GM19035 (cell line): Measurements from ENCODE around the gene MRPS15.
"Not testable (repeated sequence)": the region's sequence is repeated elsewhere in the genome, so short reads cannot be mapped to it uniquely, and the experiment has no call there.

Experiments used
- ATAC-seq: cut with Tn5 transposase; IDR thresholded peaks from one replicate; pipeline ENCODE4 v1.9.1; 2021; ENCODE audit not compliant: unreplicated experiment

Gene MRPS15

GRCh38 chr1:36486093-36486438, 21.9 kb upstream of the MRPS15 start:
- no peak for ATAC-seq

DNA sequence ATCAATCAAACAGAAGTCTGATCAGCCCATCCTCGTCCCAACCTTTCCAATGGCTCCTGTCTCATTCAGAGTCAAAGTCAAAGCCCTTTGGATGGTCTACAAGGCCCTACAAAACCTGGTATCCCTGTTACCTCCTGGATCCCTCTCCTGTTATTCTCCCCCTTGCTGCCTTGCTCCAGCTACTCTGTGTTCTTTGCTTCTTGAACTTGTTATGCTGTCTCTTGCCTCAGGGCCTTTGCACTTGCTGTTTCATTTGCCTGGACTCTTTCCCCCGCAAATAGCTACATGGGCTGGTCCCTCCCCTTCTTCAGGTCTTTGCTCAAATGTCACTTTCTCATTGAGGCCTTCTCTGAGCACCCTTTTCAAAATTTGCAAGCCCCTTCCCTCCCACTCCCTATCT, 19.9 kb upstream of the MRPS15 start:
- no peak for ATAC-seq

DNA sequence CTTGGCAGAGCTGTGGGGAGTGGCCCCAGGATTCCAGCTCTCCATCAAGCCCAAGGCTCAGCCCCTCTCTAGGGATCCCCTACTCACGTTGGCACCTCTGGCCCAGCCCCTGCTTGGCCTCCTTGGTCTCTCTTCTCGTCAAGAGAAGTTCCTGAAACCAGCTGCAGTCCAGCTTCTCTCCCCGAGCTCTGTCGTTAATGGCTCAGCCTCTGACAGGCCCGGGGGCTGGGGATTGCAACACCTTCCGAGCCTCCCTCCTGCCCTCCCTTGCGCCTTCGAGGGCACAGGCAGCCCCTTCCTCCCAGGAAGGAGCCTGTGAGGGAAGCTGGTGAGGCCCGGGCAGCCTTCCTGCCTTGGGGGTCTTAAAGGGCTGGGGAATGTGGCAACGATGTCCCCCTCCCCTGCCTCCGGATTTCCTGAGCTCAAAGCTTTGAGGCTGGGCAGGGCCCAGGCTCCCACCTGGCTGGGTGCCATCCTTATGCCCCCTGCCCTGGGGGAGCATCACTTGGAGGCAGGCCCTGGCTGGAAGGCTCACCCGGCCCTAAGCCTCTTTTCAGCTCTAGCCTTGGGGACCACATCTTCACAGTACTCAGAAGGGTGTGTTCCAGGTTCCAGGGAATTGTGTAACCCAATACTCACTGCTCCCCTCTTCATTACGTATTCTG, 18.7 kb upstream of the MRPS15 start, which contains the start of gene CSF3R:
TSS of gene CSF3R (minus strand) at position 190 of the 665 bp plus-strand sequence. CDS start 3,417 bp downstream, outside the sequence.
- no peak for ATAC-seq

GRCh38 chr1:36481771-36482723, 17.9 kb upstream of the MRPS15 start:
- ATAC-seq, result no peak

GRCh38 chr1:36481091-36481490, 16.9 kb upstream of the MRPS15 start:
- ATAC-seq, result no peak

DNA sequence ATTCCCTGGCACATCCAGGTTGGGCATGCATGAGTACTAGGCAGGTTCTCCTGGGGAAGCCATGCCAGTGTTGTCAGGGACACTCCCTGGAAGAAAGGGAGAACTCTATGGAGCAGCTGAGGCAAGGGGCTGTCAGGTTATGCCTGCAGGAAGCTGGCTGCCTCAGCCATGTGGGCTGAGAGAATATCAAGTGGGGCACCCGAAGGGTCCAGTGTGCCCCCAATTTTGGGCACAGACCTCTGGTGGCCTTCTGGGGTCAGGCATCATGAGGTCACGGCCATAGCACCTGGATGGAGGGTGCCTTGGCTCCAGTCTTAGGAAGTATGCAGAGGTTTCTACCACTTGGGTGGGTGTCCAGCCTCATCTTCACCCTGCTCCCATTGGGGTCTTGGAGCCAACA, 16.0 kb upstream of the MRPS15 start:
- no peak for ATAC-seq

DNA sequence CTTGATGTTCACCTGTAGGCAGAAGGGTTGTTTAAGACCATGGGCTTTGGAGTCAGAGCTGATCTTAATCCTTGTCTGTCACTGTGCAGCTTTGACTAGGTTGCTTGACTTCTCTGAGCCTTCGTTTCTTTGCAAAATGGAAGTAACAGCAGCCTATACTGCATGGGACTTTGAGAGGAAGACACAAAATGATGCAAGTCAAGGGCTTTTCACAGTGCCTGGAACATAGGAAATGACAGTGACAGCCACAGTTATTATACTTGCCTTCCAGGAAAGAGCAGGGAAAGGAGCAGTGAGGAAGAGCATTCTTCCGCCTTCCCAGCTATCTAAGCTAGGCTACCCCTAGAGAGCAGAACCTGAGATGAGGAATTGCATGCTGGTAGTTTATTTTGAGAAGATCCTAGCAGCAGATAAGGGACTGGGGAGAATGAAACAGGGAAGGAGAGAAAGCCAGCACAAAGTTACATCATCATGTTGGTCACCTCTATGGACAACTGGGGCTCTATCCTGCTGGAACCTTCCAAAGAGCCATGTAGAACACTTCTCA, 15.4 kb upstream of the MRPS15 start:
- no peak for ATAC-seq

DNA sequence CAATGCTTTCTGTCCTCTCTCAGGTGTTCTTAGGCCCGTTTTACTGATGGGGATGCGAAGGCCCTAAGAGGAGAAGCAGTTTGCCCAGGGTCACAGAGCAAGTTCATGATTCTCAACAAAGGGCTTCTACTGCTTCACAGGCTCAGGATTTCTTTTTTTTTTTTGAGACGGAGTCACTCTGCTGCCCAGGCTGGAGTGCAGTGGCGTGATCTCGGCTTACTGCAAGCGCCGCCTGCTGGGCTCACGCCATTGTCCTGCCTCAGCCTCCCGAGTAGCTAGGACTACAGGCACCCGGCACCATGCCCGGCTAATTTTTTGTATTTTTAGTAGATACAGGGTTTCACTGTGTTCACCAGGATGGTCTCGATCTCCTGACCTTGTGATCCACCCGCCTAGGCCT, 13.4 kb upstream of the MRPS15 start:
- not testable (repeated sequence) for ATAC-seq

- ATAC-seq, result no peak
These were observed 12.8 kb upstream of the MRPS15 start for GRCh38 chr1:36476945-36477344.

- ATAC-seq, result no peak
These were observed 11.9 kb upstream of the MRPS15 start for GRCh38 chr1:36475910-36476604.

GRCh38 chr1:36475341-36475740, 11.2 kb upstream of the MRPS15 start:
- ATAC-seq, result no peak

GRCh38 chr1:36472656-36473055, 8.5 kb upstream of the MRPS15 start:
- ATAC-seq, result no peak

GRCh38 chr1:36471830-36472641, 7.9 kb upstream of the MRPS15 start:
- no peak for ATAC-seq

GRCh38 chr1:36469163-36469562, 5.0 kb upstream of the MRPS15 start:
- ATAC-seq, result no peak

- ATAC-seq, result no peak
These were observed 3.7 kb upstream of the MRPS15 start for GRCh38 chr1:36467700-36468455.

GRCh38 chr1:36467027-36467410, 2.8 kb upstream of the MRPS15 start:
- ATAC-seq, result no peak

GRCh38 chr1:36466370-36467026, 2.3 kb upstream of the MRPS15 start:
- no peak for ATAC-seq

- ATAC-seq, result no peak
These were observed 1.7 kb upstream of the MRPS15 start for GRCh38 chr1:36465731-36466369.
